HepG2 (cell line): Measurements from ENCODE around the gene USP36. TPM values are rescaled to one million over a fixed set of nuclear protein-coding genes. Genes with fewer than 3 reads are reported as not detected.

Experiments
- ATAC-seq: fragments of 200-7000 bp; cut with Tn5 transposase; 3 replicates; pipeline ENCODE4 v1.9.1; 2020; ENCODE audit warnings: mild to moderate bottlenecking, moderate library complexity
- BruUV-seq: library from RNA; stranded (reverse); fragments of 400-500 nt; replicated peaks from 2 replicates; lab custom pipeline; 2021; lab: Mats Ljungman, UMichigan
- CTCF ChIA-PET: fragments of 300-600 bp; formaldehyde crosslinking; extraction: SDS; loops from one replicate; lab custom pipeline; 2021; ENCODE audit warnings: low total read pairs, inconsistent platforms, low intra/inter-chr PET ratio; lab: Yijun Ruan, JAX
- POLR2A ChIA-PET: fragments of 350-600 bp; sonication (Branson Sonifier 250); formaldehyde crosslinking; loops from one replicate; lab custom pipeline; 2020; ENCODE audit warnings: antibody characterized with exemption, inconsistent platforms; lab: Yijun Ruan, JAX
- DNase-seq: peaks from one replicate; pipeline ENCODE4 v3.0.0-alpha.2; 2015; ENCODE audit warnings: low spot score
- FAIRE-seq: peaks from 3 replicates; lab custom pipeline; 2011; peaks lifted over from hg19 to GRCh38; lab: Jason Lieb, UNC
- H2AFZ ChIP-seq: one replicate; pipeline ENCODE4 v1.6.1; 2011; ENCODE audit warnings: low read length, inconsistent platforms
- H3K27ac ChIP-seq: fragments of 300-600 bp; 3 replicates; pipeline ENCODE4 v1.8.0; 2011; ENCODE audit warnings: mixed run types, mild to moderate bottlenecking, mixed read lengths, low read length, inconsistent platforms; ENCODE audit not compliant: insufficient read depth; ENCODE audit errors: extremely low read length
- H3K27me3 ChIP-seq, 2 experiments: fragments of 200-600 bp in 1 of 2; 2 replicates in 1 of 2; 3 replicates in 1 of 2; pipeline versions ENCODE4 v1.6.0 to v1.8.0; 2011; ENCODE audit warnings: low read length in 2 of 2, mild to moderate bottlenecking in 2 of 2, moderate library complexity in 2 of 2, inconsistent platforms in 1 of 2; ENCODE audit not compliant: insufficient read depth in 2 of 2, control insufficient read depth in 1 of 2
- H3K36me3 ChIP-seq, 2 experiments: fragments of 200-600 bp in 1 of 2; replicated peaks in 1 of 2; 2 replicates in 1 of 2; 3 replicates in 1 of 2; pipeline versions ENCODE4 v1.5.1 to v1.8.0; 2011; ENCODE audit warnings: low read length in 2 of 2, inconsistent platforms in 1 of 2; ENCODE audit not compliant: insufficient read depth in 2 of 2, control insufficient read depth in 1 of 2
- H3K4me1 ChIP-seq: 2 replicates; pipeline ENCODE4 v1.5.1; 2012; ENCODE audit warnings: low read length, inconsistent platforms; ENCODE audit not compliant: insufficient read depth
- H3K4me2 ChIP-seq: 2 replicates; pipeline ENCODE4 v1.6.0; 2011; ENCODE audit warnings: low read depth, low read length, inconsistent platforms
- H3K4me3 ChIP-seq, 3 experiments: fragments of 200-600 bp in 1 of 3; sonication (generic), shearing (Covaris generic) in 1 of 3; replicated peaks in 1 of 3; 2 replicates each; pipeline ENCODE4 v1.5.1; 2011 to 2016; ENCODE audit warnings: low read length in 3 of 3, inconsistent platforms in 2 of 3, low read depth in 2 of 3, mild to moderate bottlenecking in 2 of 3, control low read depth in 1 of 3, mixed read lengths in 1 of 3; ENCODE audit not compliant: insufficient read depth in 1 of 3
- H3K79me2 ChIP-seq: one replicate; pipeline ENCODE4 v1.6.1; 2011; ENCODE audit warnings: low read length, inconsistent platforms; ENCODE audit not compliant: insufficient read depth
- H3K9ac ChIP-seq: 2 replicates; pipeline ENCODE4 v1.6.0; 2011; ENCODE audit warnings: mild to moderate bottlenecking, low read depth, low read length, inconsistent platforms; ENCODE audit not compliant: insufficient read depth
- H3K9me3 ChIP-seq: 2 replicates; pipeline ENCODE4 v1.5.1; 2012; ENCODE audit warnings: mild to moderate bottlenecking, low read length
- H4K20me1 ChIP-seq: 2 replicates; pipeline ENCODE4 v1.6.0; 2011; ENCODE audit warnings: inconsistent platforms, mild to moderate bottlenecking, low read length, moderate library complexity; ENCODE audit not compliant: insufficient read depth
- ARHGAP35 ChIP-seq: sonication (generic); formaldehyde crosslinking; IDR thresholded peaks from 2 replicates; pipeline ENCODE4 v1.9.0; 2022; ENCODE audit warnings: mild to moderate bottlenecking, inconsistent platforms, moderate library complexity, missing genetic modification reagents, borderline replicate concordance
- ATF2 ChIP-seq: sonication (generic); formaldehyde crosslinking; IDR thresholded peaks from 2 replicates; pipeline ENCODE4 v1.4.0; 2020; ENCODE audit warnings: missing genetic modification reagents
- SAP130 ChIP-seq: IDR thresholded peaks from 2 replicates; pipeline ENCODE4 v1.6.1; 2016; ENCODE audit warnings: low read depth
- SP140L ChIP-seq: sonication (generic); formaldehyde crosslinking; IDR thresholded peaks from 2 replicates; pipeline ENCODE4 v1.4.0; 2020; ENCODE audit warnings: missing genetic modification reagents, borderline replicate concordance
- TRAFD1 ChIP-seq: sonication (generic); formaldehyde crosslinking; IDR thresholded peaks from 2 replicates; pipeline ENCODE4 v1.5.1; 2020; ENCODE audit warnings: missing genetic modification reagents, mild to moderate bottlenecking, borderline replicate concordance
- ZGPAT ChIP-seq: IDR thresholded peaks from 2 replicates; pipeline ENCODE4 v1.6.1; 2016; ENCODE audit warnings: mild to moderate bottlenecking
- ZNF251 ChIP-seq: sonication (generic); formaldehyde crosslinking; IDR thresholded peaks from 2 replicates; pipeline ENCODE4 v1.9.0; 2021; ENCODE audit warnings: mild to moderate bottlenecking, missing genetic modification reagents
- ZNF513 ChIP-seq: sonication (generic); formaldehyde crosslinking; conservative IDR thresholded peaks from 2 replicates; pipeline ENCODE4 v1.5.0; 2020; ENCODE audit warnings: missing genetic modification reagents
- ZNF788 ChIP-seq: sonication (generic); formaldehyde crosslinking; IDR thresholded peaks from 2 replicates; pipeline ENCODE4 v1.5.0; 2020; ENCODE audit warnings: mild to moderate bottlenecking, missing genetic modification reagents, borderline replicate concordance
- ZXDC ChIP-seq: sonication (generic); formaldehyde crosslinking; IDR thresholded peaks from 2 replicates; pipeline ENCODE4 v1.5.0; 2020; ENCODE audit warnings: mild to moderate bottlenecking, missing genetic modification reagents
- WGBS: methylation state at CpG from one replicate; pipeline ENCODE4 v1.1.6; 2017; ENCODE audit warnings: low lambda C conversion rate; 5-methylcytosine and 5-hydroxymethylcytosine counted together
- in situ Hi-C: cut with HindIII; loops from 2 replicates; pipeline ENCODE4 v1.10.0; 2017; ENCODE audit warnings: low pct_unique_long_range_greater_than_20kb; ENCODE audit not compliant: extremely low pct_ligation_motif_present
- intact Hi-C: fragments of 100-400 bp; cut with micrococcal nuclease; formaldehyde crosslinking; loops from one replicate; pipeline ENCODE4 v1.10.0; 2022; ENCODE audit not compliant: unreplicated experiment
- polyA plus RNA-seq, 8 experiments: library from polyadenylated mRNA; depleted of rRNA in 3 of 8; stranded (reverse) in 7 of 8; unstranded in 1 of 8; fragments of >200 nt; fragmentation: Illumina TruSeq in 4 of 8; extraction: Trizol in 4 of 8; gene quantifications; 2 replicates each; pipeline versions ENCODE4 v1.2.1 to v1.2.3, GENCODE V29; 2011 to 2016; ENCODE audit warnings: low read depth in 4 of 8, missing spikeins in 1 of 8, mixed read lengths in 1 of 8; ENCODE audit not compliant: insufficient read depth in 1 of 8
- total RNA-seq, 5 experiments: library from RNA; depleted of rRNA; stranded (reverse); fragments of >200 nt; fragmentation: Illumina TruSeq; extraction: Trizol; gene quantifications; 2 replicates each; pipeline ENCODE4 v1.2.3, GENCODE V29; 2016; ENCODE audit warnings: low read depth in 1 of 5

The USP36 gene
- total and polyA plus RNA-seq, 2 of the 13 experiments (the other 11 are each of a cell fraction or from before 2014, with no cell fraction given): 29.6 to 45.9 TPM

- 70% methylated on average over 5 of the region's 5 CpGs for WGBS
- TF ChIP-seq ZNF513 (CRISPR knock-in tag) (no peak), ZXDC (no peak), ATF2 (CRISPR knock-in tag) (no peak), ZNF251 (CRISPR knock-in tag) (no peak), SP140L (CRISPR knock-in tag) (no peak), ARHGAP35 (no peak), SAP130 (CRISPR knock-in tag) (no peak), ZNF788 (no peak), ZGPAT (CRISPR knock-in tag) (no peak), TRAFD1 (CRISPR knock-in tag) (no peak)
- H3K27me3 ChIP-seq: no peaks in the 10 kb centered on the region
- H3K9ac ChIP-seq: no peak overlapping the region
- in situ Hi-C loops: no loop called here
- no peak for FAIRE-seq
- H2AFZ ChIP-seq: no peak overlapping the region
- CTCF ChIA-PET: no interaction called here
- H3K79me2 ChIP-seq: no peaks in the 10 kb centered on the region
- no peak for ATAC-seq
- DNase-seq: no peak
- BruUV-seq: no TSS peak
- H3K36me3 ChIP-seq: no peaks in the 10 kb centered on the region
- peaks cover 16% of the 10 kb centered on the region for H3K4me1 ChIP-seq
- intact Hi-C loops: no loop called here
- POLR2A ChIA-PET: no interaction called here
- H3K9me3 ChIP-seq: no peaks in the 10 kb centered on the region
- H3K4me2 ChIP-seq: no peak overlapping the region
- no peak overlapping the region for H3K4me3 ChIP-seq
- no peaks in the 10 kb centered on the region for H4K20me1 ChIP-seq
- H3K27ac ChIP-seq: no peak overlapping the region
These were observed 8.4 kb upstream of the USP36 start for GRCh38 chr17:78849026-78849425.
